ENCODE measurements around the gene IREB2.
A peak's percentile ranks its signal among the peaks of the same experiment; 100 is the strongest.

The IREB2 gene

DNA sequence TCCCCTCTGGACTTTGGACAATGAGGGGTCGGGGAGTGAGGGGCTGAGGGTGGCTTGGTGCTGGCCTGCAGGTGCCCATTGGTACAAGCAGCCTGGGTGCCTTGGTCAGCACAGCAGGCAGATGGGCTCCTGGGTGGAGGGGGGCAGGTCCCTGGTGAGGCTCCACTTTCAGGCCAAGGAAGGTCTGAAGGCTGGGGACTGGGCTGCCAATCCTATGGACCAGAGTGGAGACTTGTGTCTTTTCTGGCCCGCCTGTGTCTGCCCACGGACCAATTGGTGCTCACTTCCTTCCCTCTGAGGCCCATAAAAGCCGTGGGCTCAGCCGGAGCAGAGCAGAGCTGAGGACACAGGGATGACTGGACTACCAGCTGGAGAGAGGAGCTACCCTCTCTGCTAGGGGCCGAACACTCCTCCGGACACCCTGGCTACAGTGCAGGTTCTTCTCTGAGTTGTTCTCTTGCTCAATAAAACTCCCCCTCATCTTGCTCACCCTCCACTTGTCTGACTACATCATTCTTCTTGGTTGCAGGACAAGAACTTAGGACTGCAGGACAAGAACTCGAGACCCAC lies 31.9 kb upstream of the IREB2 start:
- DNase-seq (ENCODE audit: low read depth), result no peak

- no peak for DNase-seq (ENCODE audit: low read depth)
Observed at GRCh38 chr15:78407608-78408354, 30.2 kb upstream of the IREB2 start.

- DNase-seq (ENCODE audit: low read depth), result no peak
Observed at GRCh38 chr15:78408355-78408640, 29.7 kb upstream of the IREB2 start.

- no peak for DNase-seq (ENCODE audit: low read depth)
Observed at GRCh38 chr15:78408961-78409360, 29.1 kb upstream of the IREB2 start.

DNA sequence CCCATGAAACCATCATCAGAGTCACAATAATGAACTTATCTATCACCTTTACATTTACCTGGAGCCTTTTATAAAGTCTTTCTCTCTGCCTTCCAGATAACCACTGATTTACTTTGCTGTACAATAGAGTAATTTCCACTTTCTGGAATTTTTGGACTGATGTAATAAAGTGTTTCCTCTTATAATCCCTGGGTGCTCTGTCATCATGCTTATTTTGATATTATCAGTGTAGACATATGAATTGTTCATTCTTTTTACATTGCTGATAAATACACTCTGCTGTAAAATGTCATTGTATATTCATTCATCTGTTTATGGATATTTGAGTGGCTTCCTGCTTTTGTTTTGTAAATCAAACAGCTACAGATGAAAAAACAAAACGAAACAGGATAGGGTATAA lies 27.0 kb upstream of the IREB2 start:
- DNase-seq (ENCODE audit: low read depth), result no peak

DNA sequence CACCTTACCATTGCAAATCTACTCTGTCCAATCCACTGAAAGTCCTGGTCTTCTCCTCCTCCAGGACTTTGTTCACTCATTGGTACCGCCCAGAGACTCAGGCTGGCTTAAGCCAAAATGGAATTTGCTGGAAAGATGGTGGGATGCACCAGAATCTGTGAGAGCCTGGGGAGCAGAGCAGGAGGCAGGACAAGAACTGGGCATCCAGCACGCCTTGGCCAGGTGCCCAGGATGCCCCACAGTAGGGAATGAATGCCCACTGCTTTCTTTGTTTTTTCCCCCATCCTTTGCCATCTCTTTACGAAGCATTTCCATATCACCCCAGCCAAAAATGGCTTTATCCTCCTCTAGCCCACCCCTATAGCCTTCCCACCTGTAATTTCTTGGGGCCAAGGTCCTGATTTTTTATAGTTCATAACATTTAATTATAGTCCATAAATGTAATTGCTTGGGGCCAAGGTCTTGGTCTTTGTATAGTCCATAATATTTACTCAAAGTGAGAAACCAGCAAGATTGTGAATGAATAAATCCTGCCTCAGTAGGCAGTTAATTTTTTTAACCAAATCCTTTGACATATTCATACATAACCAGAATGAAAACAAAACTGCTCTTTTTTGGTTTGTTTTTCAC lies 23.3 kb upstream of the IREB2 start:
- DNase-seq (ENCODE audit: low read depth), result no peak

- no peak for DNase-seq (ENCODE audit: low read depth)
Observed at GRCh38 chr15:78415284-78415683, 22.7 kb upstream of the IREB2 start.

DNA sequence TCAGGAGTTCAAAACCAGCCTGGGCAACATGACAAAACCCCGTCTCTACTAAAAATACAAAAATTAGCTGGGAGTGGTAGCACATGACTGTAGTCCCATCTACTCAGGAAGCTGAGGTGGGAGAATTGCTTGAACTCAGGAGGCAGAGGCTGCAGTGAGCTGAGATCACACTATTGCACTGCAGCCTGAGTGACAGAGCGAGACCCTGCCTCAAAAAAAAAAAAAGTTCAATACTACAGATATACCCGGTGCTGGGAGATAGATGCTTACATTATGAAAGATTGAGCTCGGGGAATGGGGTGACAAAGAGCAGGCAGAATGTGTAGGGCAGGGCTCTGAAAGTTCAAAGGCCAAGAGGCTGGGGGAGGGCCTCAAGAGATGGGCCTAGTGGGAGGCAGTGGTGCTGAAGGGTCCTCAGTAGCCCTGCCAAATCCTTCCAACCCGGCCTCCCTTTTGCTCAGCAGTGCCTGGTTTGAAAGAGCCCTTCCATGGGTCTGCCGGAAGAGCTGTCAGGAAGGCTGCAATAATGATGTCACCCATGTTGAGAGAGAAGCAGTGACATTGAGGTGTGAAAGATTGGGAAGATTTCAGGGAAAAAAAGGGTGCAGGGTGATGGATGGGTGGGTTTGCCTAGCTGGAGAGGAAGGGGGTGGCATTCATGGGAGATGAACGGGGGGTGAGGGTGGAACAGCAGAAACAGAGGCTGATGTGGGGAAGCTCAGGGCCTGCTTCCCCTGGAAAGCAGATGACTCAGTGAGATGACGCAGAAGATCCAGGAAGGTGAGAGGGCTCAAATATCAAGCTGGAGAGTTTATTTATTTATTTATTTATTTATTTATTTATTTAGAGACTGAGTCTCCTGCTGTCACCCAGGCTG lies 20.0 kb upstream of the IREB2 start:
- DNase-seq (ENCODE audit: low read depth), result no peak

- no peak for DNase-seq (ENCODE audit: low read depth)
Observed at GRCh38 chr15:78418686-78419085, 19.3 kb upstream of the IREB2 start.

- no peak for DNase-seq (ENCODE audit: low read depth)
Observed at GRCh38 chr15:78419367-78419766, 18.6 kb upstream of the IREB2 start.

- no peak for DNase-seq (ENCODE audit: low read depth)
Observed at GRCh38 chr15:78420220-78420619, 17.8 kb upstream of the IREB2 start.

DNA sequence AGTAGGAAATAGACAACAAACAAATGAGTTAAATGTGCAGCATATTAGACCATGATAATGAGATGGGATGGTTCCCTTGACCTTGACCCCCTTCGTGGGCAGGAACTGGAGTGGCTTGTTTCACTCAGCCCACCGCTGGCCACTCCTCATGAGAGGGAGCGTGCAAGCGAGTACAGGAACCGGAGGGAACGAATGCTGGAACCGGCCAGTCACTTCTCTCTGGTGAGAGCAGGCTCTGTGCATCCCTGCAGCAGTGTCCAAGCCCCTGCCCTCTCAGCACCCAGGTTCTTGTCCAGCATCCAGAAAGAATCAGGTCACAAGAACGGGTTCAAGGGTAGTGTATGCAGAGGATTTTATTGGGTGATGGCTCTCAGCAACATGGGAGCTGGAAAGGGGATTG lies 17.2 kb upstream of the IREB2 start:
- no peak for DNase-seq (ENCODE audit: low read depth)

DNA sequence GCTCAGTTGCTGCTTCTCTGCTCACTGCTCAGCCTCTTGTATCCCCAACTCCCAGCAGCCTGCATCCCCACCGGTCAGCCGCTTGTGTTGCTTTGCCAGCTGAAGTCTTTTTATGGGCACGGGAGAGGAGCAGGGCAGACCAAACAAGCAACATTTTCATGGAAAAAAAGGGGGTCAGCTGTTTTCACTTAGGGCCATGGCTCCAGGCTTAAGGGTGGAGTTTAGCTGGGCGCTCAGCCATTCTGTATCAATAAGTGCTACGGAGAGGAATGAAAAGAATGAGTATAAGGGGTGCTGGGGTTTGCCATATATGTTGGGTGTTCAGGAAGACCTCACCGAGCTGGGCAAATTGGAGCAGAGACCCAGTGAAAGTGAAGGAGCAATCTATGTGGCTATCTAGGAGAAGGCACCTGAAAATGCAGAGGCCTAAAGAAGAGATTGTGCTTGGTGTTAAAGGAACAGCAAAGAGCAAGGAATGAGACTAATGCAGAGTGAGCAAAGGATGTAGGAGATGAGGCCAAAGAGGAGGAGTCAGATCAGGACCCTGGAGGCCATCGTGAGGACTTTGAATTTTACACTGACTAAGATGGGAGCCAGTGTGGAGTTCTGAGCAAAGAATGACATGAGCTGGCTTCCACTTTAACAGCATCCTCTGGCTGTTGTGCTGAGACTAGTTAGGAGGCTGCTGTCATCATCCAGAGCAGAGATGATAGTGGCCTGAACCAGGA lies 16.6 kb upstream of the IREB2 start:
- no peak for DNase-seq (ENCODE audit: low read depth)

DNA sequence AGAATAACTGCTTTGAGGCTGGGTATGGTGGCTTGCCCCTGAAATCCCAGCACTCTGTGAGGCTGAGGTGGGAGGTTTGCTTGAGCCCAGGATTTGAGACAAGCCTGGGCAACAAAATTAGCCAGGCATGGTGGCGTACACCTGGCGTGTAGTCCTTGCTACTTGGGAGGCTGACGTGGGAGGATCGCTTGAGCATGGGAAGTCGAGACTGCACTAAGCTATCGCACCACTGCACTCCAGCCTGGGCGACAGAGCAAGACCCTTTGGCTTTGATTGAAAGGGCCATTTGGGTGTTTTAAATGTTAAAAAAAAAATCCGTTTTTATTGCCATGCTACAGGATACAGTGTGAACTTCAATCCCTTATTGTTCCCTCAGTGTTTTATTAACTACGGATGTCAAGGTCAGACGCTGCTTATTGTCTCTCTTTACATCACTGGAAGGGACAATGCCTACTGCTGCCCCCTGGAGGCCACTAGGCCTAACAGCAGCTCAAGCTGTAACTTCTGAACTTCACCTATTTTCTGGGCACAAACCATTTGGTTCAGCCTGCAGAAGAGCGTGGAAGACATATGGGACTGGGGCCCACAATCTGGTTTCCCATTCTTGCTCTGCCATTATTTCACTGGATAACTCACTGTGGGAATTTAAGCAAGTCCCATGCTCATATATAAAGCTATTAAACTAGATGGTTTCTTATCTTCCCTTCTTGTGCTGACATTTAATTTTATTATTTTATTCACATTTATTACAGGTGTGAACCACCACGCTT lies 15.3 kb upstream of the IREB2 start:
- peak; percentile 52 for DNase-seq (ENCODE audit: low read depth)

- DNase-seq (ENCODE audit: low read depth), result no peak
Observed at GRCh38 chr15:78424673-78425072, 13.3 kb upstream of the IREB2 start.

DNA sequence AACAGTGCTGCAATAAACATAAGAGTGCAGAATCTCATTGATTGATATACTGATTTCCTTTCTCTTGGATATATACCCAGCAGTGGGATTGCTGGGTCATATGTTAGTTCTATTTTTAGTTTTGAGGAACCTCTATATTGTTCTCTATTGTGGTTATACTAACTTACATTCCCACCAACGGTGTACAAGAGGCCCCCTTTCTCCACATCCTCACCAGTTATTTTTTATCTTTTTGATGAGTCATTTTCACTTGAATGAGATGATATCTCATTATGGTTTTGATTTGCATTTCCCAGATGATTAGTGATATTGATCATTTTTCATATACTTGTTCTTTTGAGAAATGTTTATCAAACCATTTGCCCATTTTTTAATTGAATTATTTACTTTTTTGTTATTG lies 12.4 kb upstream of the IREB2 start:
- DNase-seq (ENCODE audit: low read depth), result no peak

GRCh38 chr15:78426300-78426699 lies 11.7 kb upstream of the IREB2 start:
- DNase-seq (ENCODE audit: low read depth), result no peak

DNA sequence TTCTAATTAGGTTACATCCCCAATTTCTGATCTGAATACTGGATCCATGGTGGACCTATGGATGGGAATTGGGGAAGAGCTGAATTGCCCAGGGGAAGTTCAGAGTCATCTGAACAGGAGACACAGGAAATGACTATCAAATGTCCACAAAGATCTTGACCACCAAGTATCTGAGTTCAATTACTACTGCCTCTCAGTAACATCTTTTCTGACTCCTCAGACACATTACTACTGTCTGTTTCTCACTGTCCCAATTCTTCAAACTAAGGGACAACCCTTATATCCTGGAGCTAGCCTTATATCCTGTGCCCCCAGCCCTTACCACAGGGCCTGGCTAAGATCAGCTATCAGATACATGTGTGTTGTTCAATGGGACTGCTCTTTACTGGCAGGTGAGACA lies 10.1 kb upstream of the IREB2 start:
- no peak for DNase-seq (ENCODE audit: low read depth)

GRCh38 chr15:78429477-78429876 lies 8.5 kb upstream of the IREB2 start:
- DNase-seq (ENCODE audit: low read depth), result no peak

DNA sequence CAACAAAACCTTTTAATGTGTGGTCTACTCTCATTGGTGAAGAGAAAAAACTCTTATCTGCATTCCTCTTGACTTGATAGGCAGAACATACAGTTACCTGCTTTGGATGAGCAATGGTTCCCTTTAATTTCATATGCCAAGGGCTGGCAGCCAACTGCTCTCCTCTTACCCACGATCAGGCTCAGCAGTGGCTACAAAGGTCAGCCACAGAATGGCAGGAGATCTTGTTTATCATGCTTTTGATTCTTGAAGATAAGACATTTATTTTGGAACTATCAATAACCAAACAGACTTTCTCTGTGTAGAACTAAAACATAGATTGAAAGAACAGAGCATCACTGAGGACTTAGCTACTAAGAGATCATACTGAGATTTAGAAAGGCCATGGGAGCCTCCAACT lies 6.1 kb upstream of the IREB2 start:
- no peak for DNase-seq (ENCODE audit: low read depth)

DNA sequence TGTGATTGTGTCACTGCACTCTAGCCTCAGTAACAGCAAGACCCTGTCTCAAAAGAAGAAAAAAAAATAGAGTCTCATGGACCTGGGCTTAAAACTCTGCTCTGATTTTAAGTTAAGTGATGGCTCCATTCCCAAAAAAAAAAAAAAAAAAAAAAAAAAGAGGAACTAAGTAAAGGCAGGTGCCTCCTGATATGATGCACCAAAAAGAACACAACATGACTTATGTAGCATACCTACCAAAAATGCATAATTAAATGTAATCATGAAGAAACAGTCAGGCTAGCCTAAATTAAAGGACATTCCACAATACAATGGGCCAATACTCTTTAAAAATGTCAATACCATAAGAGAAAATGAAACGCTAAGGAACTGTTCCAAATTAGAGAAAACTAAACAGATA lies 5.4 kb upstream of the IREB2 start:
- DNase-seq (ENCODE audit: low read depth), result no peak

Data from activated T-cell treated with anti-CD3 and anti-CD28 coated beads for 1 hour (primary cell).